ENCODE measurements around the gene FNDC3B. TPM values are rescaled to one million over a fixed set of nuclear protein-coding genes. Genes with fewer than 3 reads are reported as not detected.

Gene FNDC3B
- polyA plus RNA-seq, 2 of the 4 experiments (the other 2 are of a cell fraction) = 29.5 to 33.6 TPM

DNA sequence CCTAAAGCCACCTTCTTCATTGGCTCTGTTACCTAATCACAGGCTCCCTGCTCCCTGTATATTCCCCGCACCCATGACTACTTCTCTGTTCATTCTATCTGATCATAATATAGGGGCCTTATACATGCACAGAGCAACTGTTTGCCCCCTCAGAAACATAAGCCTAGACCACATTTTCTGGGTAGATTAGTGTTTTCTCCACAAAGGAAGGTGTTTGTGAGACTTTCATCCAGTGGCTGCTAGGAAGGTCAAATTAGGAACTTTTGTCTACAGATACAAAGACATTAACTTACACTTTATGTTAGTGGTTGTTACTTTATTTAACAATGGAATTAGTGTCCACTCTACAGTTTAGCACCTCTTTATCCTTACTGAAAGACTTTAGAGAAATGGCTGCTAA lies 234.0 kb downstream of the FNDC3B start:
- Histone ChIP-seq H3K4me1 (peaks cover 12% of the 10 kb centered on the region; the same call in 1 of the 3 replicates), H3K4me2 (no peak overlapping the region), H3K9me3 (no peaks in the 10 kb centered on the region), H3K27ac (no peak overlapping the region), H3K4me3 (no peak overlapping the region)
- ATAC-seq (no peak), DNase-seq (ENCODE audit: low read depth in 1 of 2, low spot score in 1 of 2) (no peak), FAIRE-seq (no peak)
- ChIA-PET POLR2A (no interaction called here), CTCF (interaction anchor here (0.6 kb wide), 1 partner anchor 19 kb away, joined by 3 read pairs; no protein-coding TSS in a partner anchor)
- WGBS (ENCODE audit: missing lambda C conversion rate) = 100% methylated on average over 1 of the region's 1 CpG
- TF ChIP-seq KDM1A (IDR thresholded peaks at IDR 0.05; ENCODE audit: low read depth) (no peak), MAFK (IDR thresholded peaks at IDR 0.05; ENCODE audit: partially characterized antibody) (no peak), SMC3 (IDR thresholded peaks at IDR 0.05) (no peak), ZFP36 (IDR thresholded peaks at IDR 0.05; ENCODE audit: borderline replicate concordance, partially characterized antibody) (no peak), TP53 (CRISPR knock-in tag; IDR thresholded peaks at IDR 0.05) (no peak), HOXB5 (CRISPR knock-in tag; IDR thresholded peaks at IDR 0.05) (no peak), PHF8 (IDR thresholded peaks at IDR 0.05; ENCODE audit: borderline replicate concordance, low read depth) (no peak)
- TF ChIP-seq, protein P1, sequence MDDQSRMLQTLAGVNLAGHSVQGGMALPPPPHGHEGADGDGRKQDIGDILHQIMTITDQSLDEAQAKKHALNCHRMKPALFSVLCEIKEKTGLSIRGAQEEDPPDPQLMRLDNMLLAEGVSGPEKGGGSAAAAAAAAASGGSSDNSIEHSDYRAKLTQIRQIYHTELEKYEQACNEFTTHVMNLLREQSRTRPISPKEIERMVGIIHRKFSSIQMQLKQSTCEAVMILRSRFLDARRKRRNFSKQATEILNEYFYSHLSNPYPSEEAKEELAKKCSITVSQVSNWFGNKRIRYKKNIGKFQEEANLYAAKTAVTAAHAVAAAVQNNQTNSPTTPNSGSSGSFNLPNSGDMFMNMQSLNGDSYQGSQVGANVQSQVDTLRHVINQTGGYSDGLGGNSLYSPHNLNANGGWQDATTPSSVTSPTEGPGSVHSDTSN (IDR thresholded peaks at IDR 0.05) = no peak
- TF ChIP-seq, protein P2, sequence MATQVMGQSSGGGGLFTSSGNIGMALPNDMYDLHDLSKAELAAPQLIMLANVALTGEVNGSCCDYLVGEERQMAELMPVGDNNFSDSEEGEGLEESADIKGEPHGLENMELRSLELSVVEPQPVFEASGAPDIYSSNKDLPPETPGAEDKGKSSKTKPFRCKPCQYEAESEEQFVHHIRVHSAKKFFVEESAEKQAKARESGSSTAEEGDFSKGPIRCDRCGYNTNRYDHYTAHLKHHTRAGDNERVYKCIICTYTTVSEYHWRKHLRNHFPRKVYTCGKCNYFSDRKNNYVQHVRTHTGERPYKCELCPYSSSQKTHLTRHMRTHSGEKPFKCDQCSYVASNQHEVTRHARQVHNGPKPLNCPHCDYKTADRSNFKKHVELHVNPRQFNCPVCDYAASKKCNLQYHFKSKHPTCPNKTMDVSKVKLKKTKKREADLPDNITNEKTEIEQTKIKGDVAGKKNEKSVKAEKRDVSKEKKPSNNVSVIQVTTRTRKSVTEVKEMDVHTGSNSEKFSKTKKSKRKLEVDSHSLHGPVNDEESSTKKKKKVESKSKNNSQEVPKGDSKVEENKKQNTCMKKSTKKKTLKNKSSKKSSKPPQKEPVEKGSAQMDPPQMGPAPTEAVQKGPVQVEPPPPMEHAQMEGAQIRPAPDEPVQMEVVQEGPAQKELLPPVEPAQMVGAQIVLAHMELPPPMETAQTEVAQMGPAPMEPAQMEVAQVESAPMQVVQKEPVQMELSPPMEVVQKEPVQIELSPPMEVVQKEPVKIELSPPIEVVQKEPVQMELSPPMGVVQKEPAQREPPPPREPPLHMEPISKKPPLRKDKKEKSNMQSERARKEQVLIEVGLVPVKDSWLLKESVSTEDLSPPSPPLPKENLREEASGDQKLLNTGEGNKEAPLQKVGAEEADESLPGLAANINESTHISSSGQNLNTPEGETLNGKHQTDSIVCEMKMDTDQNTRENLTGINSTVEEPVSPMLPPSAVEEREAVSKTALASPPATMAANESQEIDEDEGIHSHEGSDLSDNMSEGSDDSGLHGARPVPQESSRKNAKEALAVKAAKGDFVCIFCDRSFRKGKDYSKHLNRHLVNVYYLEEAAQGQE (IDR thresholded peaks at IDR 0.05) = no peak

DNA sequence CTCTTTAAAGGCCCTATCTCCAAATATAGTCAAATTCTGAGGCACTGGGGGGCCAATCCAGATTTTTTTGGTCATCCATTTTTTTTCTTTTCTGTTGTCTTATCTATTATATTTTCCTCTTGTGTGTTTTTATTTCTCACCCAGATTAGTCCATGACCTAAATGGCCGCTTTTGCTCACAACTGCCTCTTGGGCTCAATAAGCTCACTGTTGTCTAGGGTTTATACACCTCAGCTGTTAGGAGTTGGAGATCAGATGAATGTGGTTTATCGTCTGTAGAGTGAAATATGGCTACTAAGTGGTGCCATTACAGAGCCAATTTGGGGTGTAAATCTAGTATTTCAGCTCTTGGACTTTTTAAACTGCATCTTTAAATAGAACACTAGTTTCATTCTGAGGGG lies 235.5 kb downstream of the FNDC3B start:
- WGBS (ENCODE audit: missing lambda C conversion rate) = 93% methylated on average over 2 of the region's 2 CpGs
- TF ChIP-seq EP300 (IDR thresholded peaks at IDR 0.05) (no peak), CBX2 (IDR thresholded peaks at IDR 0.05; ENCODE audit: borderline replicate concordance, low read depth) (no peak), RARB (CRISPR knock-in tag; IDR thresholded peaks at IDR 0.05) (no peak), FOSL2 (IDR thresholded peaks at IDR 0.05) (no peak), FOSL2 (CRISPR knock-in tag; IDR thresholded peaks at IDR 0.05) (no peak), POLR2AphosphoS2 (conservative IDR thresholded peaks at IDR 0.05; ENCODE audit: low read length) (no peak)
- TF ChIP-seq, protein P3, sequence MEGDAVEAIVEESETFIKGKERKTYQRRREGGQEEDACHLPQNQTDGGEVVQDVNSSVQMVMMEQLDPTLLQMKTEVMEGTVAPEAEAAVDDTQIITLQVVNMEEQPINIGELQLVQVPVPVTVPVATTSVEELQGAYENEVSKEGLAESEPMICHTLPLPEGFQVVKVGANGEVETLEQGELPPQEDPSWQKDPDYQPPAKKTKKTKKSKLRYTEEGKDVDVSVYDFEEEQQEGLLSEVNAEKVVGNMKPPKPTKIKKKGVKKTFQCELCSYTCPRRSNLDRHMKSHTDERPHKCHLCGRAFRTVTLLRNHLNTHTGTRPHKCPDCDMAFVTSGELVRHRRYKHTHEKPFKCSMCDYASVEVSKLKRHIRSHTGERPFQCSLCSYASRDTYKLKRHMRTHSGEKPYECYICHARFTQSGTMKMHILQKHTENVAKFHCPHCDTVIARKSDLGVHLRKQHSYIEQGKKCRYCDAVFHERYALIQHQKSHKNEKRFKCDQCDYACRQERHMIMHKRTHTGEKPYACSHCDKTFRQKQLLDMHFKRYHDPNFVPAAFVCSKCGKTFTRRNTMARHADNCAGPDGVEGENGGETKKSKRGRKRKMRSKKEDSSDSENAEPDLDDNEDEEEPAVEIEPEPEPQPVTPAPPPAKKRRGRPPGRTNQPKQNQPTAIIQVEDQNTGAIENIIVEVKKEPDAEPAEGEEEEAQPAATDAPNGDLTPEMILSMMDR (IDR thresholded peaks at IDR 0.05) = no peak
- TF ChIP-seq, protein P4, sequence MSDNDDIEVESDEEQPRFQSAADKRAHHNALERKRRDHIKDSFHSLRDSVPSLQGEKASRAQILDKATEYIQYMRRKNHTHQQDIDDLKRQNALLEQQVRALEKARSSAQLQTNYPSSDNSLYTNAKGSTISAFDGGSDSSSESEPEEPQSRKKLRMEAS (IDR thresholded peaks at IDR 0.05) = no peak
- TF ChIP-seq, protein P5, sequence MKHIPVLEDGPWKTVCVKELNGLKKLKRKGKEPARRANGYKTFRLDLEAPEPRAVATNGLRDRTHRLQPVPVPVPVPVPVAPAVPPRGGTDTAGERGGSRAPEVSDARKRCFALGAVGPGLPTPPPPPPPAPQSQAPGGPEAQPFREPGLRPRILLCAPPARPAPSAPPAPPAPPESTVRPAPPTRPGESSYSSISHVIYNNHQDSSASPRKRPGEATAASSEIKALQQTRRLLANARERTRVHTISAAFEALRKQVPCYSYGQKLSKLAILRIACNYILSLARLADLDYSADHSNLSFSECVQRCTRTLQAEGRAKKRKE (CRISPR knock-in tag; IDR thresholded peaks at IDR 0.05; ENCODE audit: low read depth) = no peak
- TF ChIP-seq, protein P6, sequence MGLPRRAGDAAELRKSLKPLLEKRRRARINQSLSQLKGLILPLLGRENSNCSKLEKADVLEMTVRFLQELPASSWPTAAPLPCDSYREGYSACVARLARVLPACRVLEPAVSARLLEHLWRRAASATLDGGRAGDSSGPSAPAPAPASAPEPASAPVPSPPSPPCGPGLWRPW (IDR thresholded peaks at IDR 0.05) = no peak
- no peak for DNase-seq (ENCODE audit: low read depth in 1 of 2, low spot score in 1 of 2)
- H3K4me1 ChIP-seq = peaks cover 24% of the 10 kb centered on the region
- FAIRE-seq = no peak
- ChIA-PET CTCF (interaction anchor here (1.1 to 1.2 kb wide), 3 partner anchors 17 to 32 kb away, joined by 3 to 5 read pairs (median 4); no protein-coding TSS in a partner anchor), POLR2A (no interaction called here)
- no peaks in the 10 kb centered on the region for H3K9me3 ChIP-seq
- H3K4me2 ChIP-seq = no peak overlapping the region
- ATAC-seq = no peak
- H3K27ac ChIP-seq = no peak overlapping the region
- no peak overlapping the region for H3K4me3 ChIP-seq

Measured in A549 (cell line).